A673 (cell line): Measurements from ENCODE around the gene DVL1. TPM values are rescaled to one million over a fixed set of nuclear protein-coding genes. Genes with fewer than 3 reads are reported as not detected.

Source experiments
- BruUV-seq: library from RNA; stranded (reverse); fragments of 400-500 nt; replicated peaks from 2 replicates; lab custom pipeline; 2021; lab: Mats Ljungman, UMichigan
- CTCF ChIA-PET: fragments of 300-600 bp; sonication (Branson Sonifier 250); formaldehyde crosslinking; loops from one replicate; lab custom pipeline; 2022; ENCODE audit warnings: antibody characterized with exemption; lab: Charles Lee
- POLR2A ChIA-PET: fragments of 300-600 bp; sonication (Branson Sonifier 250); formaldehyde crosslinking; loops from one replicate; lab custom pipeline; 2022; ENCODE audit warnings: antibody characterized with exemption; ENCODE audit not compliant: low non-redundant PET; lab: Charles Lee
- DNase-seq: peaks from one replicate; pipeline ENCODE4 v3.0.0-alpha.2; 2015; ENCODE audit warnings: low spot score
- H3K27ac ChIP-seq: fragments of 200-600 bp; sonication (generic); 2 replicates; pipeline ENCODE4 v1.5.1; 2016; ENCODE audit warnings: mixed run types, low read depth, mild to moderate bottlenecking, mixed read lengths, antibody characterized with exemption, low read length; ENCODE audit not compliant: poor library complexity, severe bottlenecking
- H3K27me3 ChIP-seq: fragments of 200-600 bp; sonication (generic); replicated peaks from 2 replicates; pipeline ENCODE4 v1.6.1; 2017; ENCODE audit warnings: mixed run types, low read depth, mild to moderate bottlenecking, mixed read lengths, antibody characterized with exemption, low read length; ENCODE audit not compliant: insufficient read depth, poor library complexity
- H3K36me3 ChIP-seq: fragments of 200-600 bp; sonication (generic); 2 replicates; pipeline ENCODE4 v1.6.1; 2016; ENCODE audit warnings: mixed run types, mild to moderate bottlenecking, mixed read lengths, antibody characterized with exemption, low read length; ENCODE audit not compliant: insufficient read depth, poor library complexity, severe bottlenecking
- H3K4me1 ChIP-seq: fragments of 200-600 bp; sonication (generic); 2 replicates; pipeline ENCODE4 v1.6.1; 2017; ENCODE audit warnings: mixed run types, mild to moderate bottlenecking, mixed read lengths, antibody characterized with exemption, low read length; ENCODE audit not compliant: insufficient read depth, poor library complexity, severe bottlenecking
- H3K4me3 ChIP-seq: fragments of 200-600 bp; sonication (generic); 2 replicates; pipeline ENCODE4 v1.5.1; 2016; ENCODE audit warnings: low read depth, mixed run types, mild to moderate bottlenecking, mixed read lengths, low read length; ENCODE audit not compliant: poor library complexity, severe bottlenecking
- H3K9me3 ChIP-seq: fragments of 200-600 bp; sonication (generic); 2 replicates; pipeline ENCODE4 v1.6.1; 2016; ENCODE audit warnings: mixed run types, low read depth, mild to moderate bottlenecking, mixed read lengths, antibody characterized with exemption, low read length; ENCODE audit not compliant: poor library complexity, severe bottlenecking
- EZH2 ChIP-seq: fragments of 200-600 bp; sonication (generic); IDR thresholded peaks from 2 replicates; pipeline ENCODE4 v1.6.1; 2017; ENCODE audit warnings: borderline replicate concordance, low read depth, mild to moderate bottlenecking, mixed read lengths, antibody characterized with exemption, low read length; ENCODE audit not compliant: poor library complexity, severe bottlenecking
- intact Hi-C: fragments of 100-400 bp; cut with micrococcal nuclease; formaldehyde crosslinking; loops from one replicate; pipeline ENCODE4 v1.10.0; 2022; ENCODE audit not compliant: unreplicated experiment
- total RNA-seq: library from RNA; stranded (reverse); gene quantifications from 2 replicates; pipeline ENCODE4 v1.2.3, GENCODE V29; 2021
- TF ChIP-seq, protein P1 (sequence below): fragments of 300-800, 200-600 bp; sonication (generic); conservative IDR thresholded peaks from 2 replicates; pipeline ENCODE4 v1.5.1; 2017; ENCODE audit warnings: low read depth, mild to moderate bottlenecking, antibody characterized with exemption, low read length, moderate library complexity, mixed read lengths

DVL1 gene
- total RNA-seq, 1 experiment from 2014 or later: 48.0 TPM

DNA sequence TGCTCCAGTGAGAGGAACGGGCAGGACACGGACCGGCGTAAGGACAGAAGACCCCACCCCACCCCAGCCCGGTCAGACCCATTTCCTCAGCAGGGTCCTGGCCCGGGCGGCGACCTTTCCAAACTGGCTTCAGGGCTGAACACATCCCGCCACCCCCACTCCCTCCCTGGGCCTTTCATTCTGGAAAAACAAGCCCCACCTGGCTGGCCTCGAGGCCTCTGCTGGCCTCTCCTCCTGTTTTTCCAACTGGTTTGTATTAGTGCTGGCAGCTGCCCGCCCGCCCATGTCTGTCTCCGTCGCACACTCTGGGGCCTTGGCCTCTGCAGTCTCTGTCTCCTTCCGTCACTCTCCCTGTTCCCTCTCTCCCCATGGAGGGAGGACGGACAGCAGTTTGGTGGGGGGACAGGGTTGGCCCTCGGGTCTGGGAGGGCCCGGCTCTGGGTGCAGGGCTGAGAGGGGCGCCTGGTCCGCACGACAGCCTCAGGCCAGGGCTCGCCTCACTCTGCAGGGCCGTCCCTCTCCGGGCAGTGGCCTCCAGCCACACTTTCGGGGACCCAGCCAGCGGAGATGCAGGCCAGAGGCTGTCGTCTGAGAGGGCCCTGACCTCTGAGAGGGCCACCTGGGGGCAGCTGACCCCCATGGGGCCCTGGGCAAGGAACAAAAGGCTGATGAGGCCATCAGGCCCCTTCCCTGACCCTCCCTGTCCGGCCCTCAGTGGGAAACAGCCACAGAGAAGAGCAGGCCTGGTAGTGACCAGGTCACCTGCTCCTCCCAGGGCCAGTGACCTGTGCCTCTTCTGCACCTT is 10.6 kb upstream of the DVL1 start:
- Histone ChIP-seq H3K4me1 (no peaks in the 10 kb centered on the region), H3K9me3 (no peaks in the 10 kb centered on the region), H3K27ac (no peak overlapping the region), H3K27me3 (no peaks in the 10 kb centered on the region), H3K4me3 (no peak overlapping the region), H3K36me3 (no peaks in the 10 kb centered on the region)
- no peak for DNase-seq
- intact Hi-C loops: no loop called here
- no TSS peak for BruUV-seq
- ChIA-PET POLR2A (no interaction called here), CTCF (no interaction called here)
- TF ChIP-seq, protein P1, sequence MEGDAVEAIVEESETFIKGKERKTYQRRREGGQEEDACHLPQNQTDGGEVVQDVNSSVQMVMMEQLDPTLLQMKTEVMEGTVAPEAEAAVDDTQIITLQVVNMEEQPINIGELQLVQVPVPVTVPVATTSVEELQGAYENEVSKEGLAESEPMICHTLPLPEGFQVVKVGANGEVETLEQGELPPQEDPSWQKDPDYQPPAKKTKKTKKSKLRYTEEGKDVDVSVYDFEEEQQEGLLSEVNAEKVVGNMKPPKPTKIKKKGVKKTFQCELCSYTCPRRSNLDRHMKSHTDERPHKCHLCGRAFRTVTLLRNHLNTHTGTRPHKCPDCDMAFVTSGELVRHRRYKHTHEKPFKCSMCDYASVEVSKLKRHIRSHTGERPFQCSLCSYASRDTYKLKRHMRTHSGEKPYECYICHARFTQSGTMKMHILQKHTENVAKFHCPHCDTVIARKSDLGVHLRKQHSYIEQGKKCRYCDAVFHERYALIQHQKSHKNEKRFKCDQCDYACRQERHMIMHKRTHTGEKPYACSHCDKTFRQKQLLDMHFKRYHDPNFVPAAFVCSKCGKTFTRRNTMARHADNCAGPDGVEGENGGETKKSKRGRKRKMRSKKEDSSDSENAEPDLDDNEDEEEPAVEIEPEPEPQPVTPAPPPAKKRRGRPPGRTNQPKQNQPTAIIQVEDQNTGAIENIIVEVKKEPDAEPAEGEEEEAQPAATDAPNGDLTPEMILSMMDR: no peak
- TF ChIP-seq EZH2: no peak

GRCh38 chr1:1359308-1359663 is 10.1 kb upstream of the DVL1 start:
- intact Hi-C loops: no loop called here
- Histone ChIP-seq H3K4me1 (no peaks in the 10 kb centered on the region), H3K27me3 (peaks cover 1% of the 10 kb centered on the region), H3K9me3 (no peaks in the 10 kb centered on the region), H3K36me3 (no peaks in the 10 kb centered on the region), H3K27ac (no peak overlapping the region), H3K4me3 (no peak overlapping the region)
- BruUV-seq: no TSS peak
- ChIA-PET CTCF (no interaction called here), POLR2A (no interaction called here)
- no peak for DNase-seq
- TF ChIP-seq, protein P1: no peak

- BruUV-seq: no TSS peak
- no peak within 1 kb of the TSS for H3K27ac ChIP-seq
- no peaks in the 10 kb centered on the region for H3K9me3 ChIP-seq
- no peaks in the 10 kb centered on the region for H3K4me1 ChIP-seq
- ChIA-PET POLR2A (no interaction called here), CTCF (no interaction called here)
- TF ChIP-seq EZH2: no peak
- H3K36me3 ChIP-seq: no peaks in the 10 kb centered on the region
- no peak within 1 kb of the TSS for H3K4me3 ChIP-seq
- peaks cover 5% of the 10 kb centered on the region for H3K27me3 ChIP-seq
- DNase-seq: no peak
- intact Hi-C loops: no loop called here
These were observed 9.4 kb upstream of the DVL1 start, which contains the start of gene MXRA8 for GRCh38 chr1:1358433-1359271. TSS of gene MXRA8 (minus strand) at chr1:1358555. CDS start at chr1:1358504, 51 bp downstream.
